GM19438 (cell line): Measurements from ENCODE around the gene PRKCZ.
A peak's percentile ranks its signal among the peaks of the same experiment; 100 is the strongest.

Experiments
- ATAC-seq: cut with Tn5 transposase; IDR thresholded peaks from one replicate; pipeline ENCODE4 v1.9.1; 2021; ENCODE audit warnings: low read depth; ENCODE audit not compliant: unreplicated experiment

PRKCZ gene

GRCh38 chr1:2201062-2201461 lies 150.9 kb downstream of the PRKCZ start:
- no peak for ATAC-seq

GRCh38 chr1:2202008-2202575 lies 151.9 kb downstream of the PRKCZ start:
- ATAC-seq: no peak

GRCh38 chr1:2202843-2203601 lies 152.8 kb downstream of the PRKCZ start:
- ATAC-seq: no peak

GRCh38 chr1:2203671-2204414 lies 153.6 kb downstream of the PRKCZ start:
- no peak for ATAC-seq

- no peak for ATAC-seq
Measured at GRCh38 chr1:2204415-2205190, 154.4 kb downstream of the PRKCZ start.

GRCh38 chr1:2205191-2205952 lies 155.2 kb downstream of the PRKCZ start:
- ATAC-seq: peak; percentile 54

GRCh38 chr1:2206813-2207487 lies 156.7 kb downstream of the PRKCZ start:
- ATAC-seq: no peak

- no peak for ATAC-seq
Measured at GRCh38 chr1:2208309-2209239, 158.4 kb downstream of the PRKCZ start.

- ATAC-seq: no peak
Measured at GRCh38 chr1:2209400-2210083, 159.3 kb downstream of the PRKCZ start.

GRCh38 chr1:2210084-2210653 lies 160.0 kb downstream of the PRKCZ start:
- ATAC-seq: no peak

- no peak for ATAC-seq
Measured at GRCh38 chr1:2210786-2211185, 160.6 kb downstream of the PRKCZ start.

GRCh38 chr1:2212274-2212531 lies 162.0 kb downstream of the PRKCZ start:
- no peak for ATAC-seq

GRCh38 chr1:2212532-2213491 lies 162.6 kb downstream of the PRKCZ start:
- ATAC-seq: no peak

GRCh38 chr1:2213576-2214505 lies 163.6 kb downstream of the PRKCZ start:
- ATAC-seq: no peak

- no peak for ATAC-seq
Measured at GRCh38 chr1:2214541-2215241, 164.5 kb downstream of the PRKCZ start.
